CD1c-positive myeloid dendritic cell (primary cell): ENCODE results near the gene HFE.

Experiments used
- DNase-seq: peaks from one replicate; pipeline ENCODE4 v3.0.0-alpha.2; 2016; ENCODE audit errors: extremely low spot score

HFE gene

GRCh38 chr6:26133730-26134129 is 46.5 kb downstream of the HFE start:
- no peak for DNase-seq

GRCh38 chr6:26136321-26136720 is 49.1 kb downstream of the HFE start:
- no peak for DNase-seq

- DNase-seq: no peak
These were observed 53.2 kb downstream of the HFE start for GRCh38 chr6:26140254-26140966.

- no peak for DNase-seq
These were observed 53.7 kb downstream of the HFE start for GRCh38 chr6:26140967-26141294.

GRCh38 chr6:26141378-26141904 is 54.2 kb downstream of the HFE start:
- DNase-seq: no peak

- no peak for DNase-seq
These were observed 54.8 kb downstream of the HFE start for GRCh38 chr6:26142026-26142425.
